ENCODE results near the gene ZNF787. TPM values are rescaled to one million over a fixed set of nuclear protein-coding genes. Genes with fewer than 3 reads are reported as not detected.

Gene ZNF787
- total RNA-seq, 1 donor = 27.5 TPM

DNA sequence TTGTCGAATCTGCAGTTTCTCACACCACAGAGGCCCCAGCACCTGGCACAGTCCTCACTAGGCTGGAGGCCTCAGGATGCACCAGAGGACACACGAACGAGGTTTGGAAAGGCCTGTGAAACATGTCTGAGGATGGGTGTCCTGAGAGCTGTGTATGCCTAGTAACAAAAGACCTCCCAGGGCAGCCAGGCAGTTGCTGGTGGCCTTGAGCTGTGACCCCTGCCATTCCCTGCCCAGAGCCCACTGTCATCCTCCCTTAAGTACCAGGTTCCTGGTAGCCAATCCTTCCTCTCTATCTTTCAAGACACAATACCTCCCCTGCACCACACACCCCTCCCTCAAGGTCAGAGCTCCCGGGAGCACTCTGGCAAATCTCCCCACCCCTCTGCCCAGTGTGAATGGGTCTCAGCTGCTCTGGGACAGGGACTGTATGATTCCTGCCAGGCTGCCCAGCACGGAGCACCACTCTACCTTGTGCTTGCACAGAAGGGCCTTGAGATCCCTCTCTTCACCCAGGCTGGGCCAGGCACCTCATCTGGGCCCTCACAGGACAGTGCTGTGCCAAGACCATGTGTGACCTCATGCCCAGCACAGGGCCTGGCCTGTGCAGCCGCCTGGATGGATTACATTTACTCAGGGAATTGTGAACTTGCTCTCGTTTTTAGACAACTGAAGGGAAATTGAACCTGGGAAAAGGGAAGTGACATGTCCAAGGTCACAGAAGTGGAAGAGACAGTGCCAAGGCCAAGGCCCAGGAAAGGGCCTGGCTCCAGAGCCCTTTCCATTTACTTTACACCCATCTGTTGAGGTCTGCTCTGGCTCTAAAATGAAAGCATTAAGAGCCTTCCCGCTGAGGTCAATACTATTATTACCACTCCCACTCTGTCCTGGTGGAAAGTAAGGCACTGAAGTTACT is 2.2 kb downstream of the ZNF787 start:
- H3K36me3 ChIP-seq (ENCODE audit: insufficient read depth, low read length) = peaks cover 7% of the 10 kb centered on the region
- H3K4me3 ChIP-seq (ENCODE audit: insufficient read depth, low read length) = peak overlapping the region; percentile 87
- peak; percentile 57 for DNase-seq (ENCODE audit: insufficient read length, low spot score, missing footprints)
- H3K9me3 ChIP-seq (ENCODE audit: low read depth, low read length) = no peaks in the 10 kb centered on the region
- no peak overlapping the region for H2AFZ ChIP-seq (ENCODE audit: low read length)
- H3K4me2 ChIP-seq (ENCODE audit: insufficient read depth, low read length) = peak overlapping the region; percentile 74
- no peaks in the 10 kb centered on the region for H3K27me3 ChIP-seq (ENCODE audit: insufficient read depth, low read length)
- peaks cover 52% of the 10 kb centered on the region for H4K20me1 ChIP-seq (ENCODE audit: insufficient read depth, low read length)
- peaks cover 63% of the 10 kb centered on the region for H3K79me2 ChIP-seq (ENCODE audit: insufficient read depth, low read length)
- H3K27ac ChIP-seq (ENCODE audit: low read depth, low read length) = peak overlapping the region; percentile 80
- TF ChIP-seq, protein P1, sequence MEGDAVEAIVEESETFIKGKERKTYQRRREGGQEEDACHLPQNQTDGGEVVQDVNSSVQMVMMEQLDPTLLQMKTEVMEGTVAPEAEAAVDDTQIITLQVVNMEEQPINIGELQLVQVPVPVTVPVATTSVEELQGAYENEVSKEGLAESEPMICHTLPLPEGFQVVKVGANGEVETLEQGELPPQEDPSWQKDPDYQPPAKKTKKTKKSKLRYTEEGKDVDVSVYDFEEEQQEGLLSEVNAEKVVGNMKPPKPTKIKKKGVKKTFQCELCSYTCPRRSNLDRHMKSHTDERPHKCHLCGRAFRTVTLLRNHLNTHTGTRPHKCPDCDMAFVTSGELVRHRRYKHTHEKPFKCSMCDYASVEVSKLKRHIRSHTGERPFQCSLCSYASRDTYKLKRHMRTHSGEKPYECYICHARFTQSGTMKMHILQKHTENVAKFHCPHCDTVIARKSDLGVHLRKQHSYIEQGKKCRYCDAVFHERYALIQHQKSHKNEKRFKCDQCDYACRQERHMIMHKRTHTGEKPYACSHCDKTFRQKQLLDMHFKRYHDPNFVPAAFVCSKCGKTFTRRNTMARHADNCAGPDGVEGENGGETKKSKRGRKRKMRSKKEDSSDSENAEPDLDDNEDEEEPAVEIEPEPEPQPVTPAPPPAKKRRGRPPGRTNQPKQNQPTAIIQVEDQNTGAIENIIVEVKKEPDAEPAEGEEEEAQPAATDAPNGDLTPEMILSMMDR (IDR thresholded peaks at IDR 0.05; ENCODE audit: extremely low read depth, low read depth, low read length) = no peak
- peaks cover 17% of the 10 kb centered on the region for H3K4me1 ChIP-seq (ENCODE audit: insufficient read depth, low read length)

DNA sequence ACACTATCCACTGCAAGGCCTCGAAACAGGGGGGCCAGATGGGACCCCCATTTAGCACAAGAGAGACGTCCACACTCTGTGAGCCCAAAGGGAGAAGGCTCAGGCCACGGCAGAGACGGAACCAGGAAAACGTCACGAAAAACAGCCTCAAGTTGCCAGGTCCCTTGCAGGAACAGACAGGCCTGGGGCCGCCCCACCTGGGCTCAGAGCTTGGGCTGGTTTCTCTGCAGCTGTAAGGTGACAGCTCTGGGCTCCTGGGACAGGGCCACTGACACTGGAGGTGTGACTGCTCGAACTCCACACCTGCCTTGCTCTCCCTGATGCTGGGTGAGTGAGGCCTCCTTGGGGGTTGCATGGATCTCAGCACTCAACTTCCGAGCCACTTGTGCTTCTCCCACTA is 3.2 kb downstream of the ZNF787 start:
- DNase-seq (ENCODE audit: insufficient read length, low spot score, missing footprints) = peak; percentile 9
- Histone ChIP-seq H3K9me3 (ENCODE audit: low read depth, low read length) (no peaks in the 10 kb centered on the region), H3K79me2 (ENCODE audit: insufficient read depth, low read length) (peaks cover 73% of the 10 kb centered on the region), H3K27ac (ENCODE audit: low read depth, low read length) (no peak overlapping the region), H4K20me1 (ENCODE audit: insufficient read depth, low read length) (peaks cover 62% of the 10 kb centered on the region), H3K4me2 (ENCODE audit: insufficient read depth, low read length) (no peak overlapping the region), H3K36me3 (ENCODE audit: insufficient read depth, low read length) (peaks cover 7% of the 10 kb centered on the region), H3K4me3 (ENCODE audit: insufficient read depth, low read length) (no peak overlapping the region), H2AFZ (ENCODE audit: low read length) (no peak overlapping the region), H3K4me1 (ENCODE audit: insufficient read depth, low read length) (peaks cover 17% of the 10 kb centered on the region), H3K27me3 (ENCODE audit: insufficient read depth, low read length) (no peaks in the 10 kb centered on the region)
- TF ChIP-seq, protein P1 (IDR thresholded peaks at IDR 0.05; ENCODE audit: extremely low read depth, low read depth, low read length) = no peak

DNA sequence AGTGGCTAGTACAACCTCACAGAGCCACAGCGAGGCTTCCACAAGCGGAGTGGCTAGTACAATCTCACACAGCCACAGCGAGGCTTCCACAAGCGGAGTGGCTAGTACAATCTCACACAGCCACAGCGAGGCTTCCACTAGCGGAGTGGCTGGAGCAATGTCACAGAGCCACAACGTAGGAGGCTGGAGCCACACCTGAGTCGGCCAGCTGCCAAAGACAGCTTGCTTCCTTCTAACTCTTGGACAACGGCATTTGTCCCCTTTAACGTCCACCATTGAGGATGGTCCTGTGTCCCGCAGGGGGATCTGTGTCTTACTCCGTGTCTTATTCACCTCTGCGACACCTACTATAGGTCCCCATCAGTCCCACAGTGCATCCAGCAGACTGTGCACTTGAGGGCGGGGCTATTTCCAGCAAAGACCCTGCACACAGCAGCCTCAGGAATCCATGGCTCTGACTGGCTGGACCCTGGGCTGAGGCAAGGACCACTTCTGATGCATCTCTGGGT is 3.7 kb downstream of the ZNF787 start:
- DNase-seq (ENCODE audit: insufficient read length, low spot score, missing footprints) = peak; percentile 56
- no peak overlapping the region for H3K27ac ChIP-seq (ENCODE audit: low read depth, low read length)
- peaks cover 7% of the 10 kb centered on the region for H3K36me3 ChIP-seq (ENCODE audit: insufficient read depth, low read length)
- no peaks in the 10 kb centered on the region for H3K27me3 ChIP-seq (ENCODE audit: insufficient read depth, low read length)
- TF ChIP-seq, protein P1 (IDR thresholded peaks at IDR 0.05; ENCODE audit: extremely low read depth, low read depth, low read length) = no peak
- H4K20me1 ChIP-seq (ENCODE audit: insufficient read depth, low read length) = peaks cover 63% of the 10 kb centered on the region
- no peak overlapping the region for H3K4me2 ChIP-seq (ENCODE audit: insufficient read depth, low read length)
- peaks cover 78% of the 10 kb centered on the region for H3K79me2 ChIP-seq (ENCODE audit: insufficient read depth, low read length)
- no peak overlapping the region for H2AFZ ChIP-seq (ENCODE audit: low read length)
- H3K4me1 ChIP-seq (ENCODE audit: insufficient read depth, low read length) = peaks cover 17% of the 10 kb centered on the region
- no peaks in the 10 kb centered on the region for H3K9me3 ChIP-seq (ENCODE audit: low read depth, low read length)
- no peak overlapping the region for H3K4me3 ChIP-seq (ENCODE audit: insufficient read depth, low read length)

DNA sequence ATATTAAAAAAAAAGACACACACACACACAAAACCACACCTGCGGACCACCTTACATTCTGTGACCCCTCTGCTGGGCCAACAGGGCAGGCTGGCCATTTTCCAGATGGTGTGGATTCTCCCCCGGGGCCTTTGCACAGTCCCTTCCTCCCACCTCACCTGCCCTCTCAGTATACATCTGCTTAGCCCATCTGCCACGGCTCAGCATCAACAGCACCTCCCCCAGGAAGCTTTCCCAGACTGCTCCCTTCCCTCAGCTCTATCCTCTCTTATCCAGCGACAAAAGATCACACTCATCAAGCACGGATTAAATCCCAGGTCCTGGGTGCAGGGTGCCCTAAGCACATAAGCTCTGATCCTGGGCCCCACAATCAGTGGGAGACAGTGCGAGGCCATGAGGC is 4.5 kb downstream of the ZNF787 start:
- TF ChIP-seq, protein P1 (IDR thresholded peaks at IDR 0.05; ENCODE audit: extremely low read depth, low read depth, low read length) = no peak
- no peak overlapping the region for H3K4me2 ChIP-seq (ENCODE audit: insufficient read depth, low read length)
- peaks cover 86% of the 10 kb centered on the region for H3K79me2 ChIP-seq (ENCODE audit: insufficient read depth, low read length)
- H2AFZ ChIP-seq (ENCODE audit: low read length) = no peak overlapping the region
- no peaks in the 10 kb centered on the region for H3K27me3 ChIP-seq (ENCODE audit: insufficient read depth, low read length)
- no peaks in the 10 kb centered on the region for H3K9me3 ChIP-seq (ENCODE audit: low read depth, low read length)
- H3K4me1 ChIP-seq (ENCODE audit: insufficient read depth, low read length) = peaks cover 13% of the 10 kb centered on the region
- peak; percentile 6 for DNase-seq (ENCODE audit: insufficient read length, low spot score, missing footprints)
- peaks cover 69% of the 10 kb centered on the region for H4K20me1 ChIP-seq (ENCODE audit: insufficient read depth, low read length)
- no peak overlapping the region for H3K27ac ChIP-seq (ENCODE audit: low read depth, low read length)
- no peak overlapping the region for H3K4me3 ChIP-seq (ENCODE audit: insufficient read depth, low read length)
- peaks cover 7% of the 10 kb centered on the region for H3K36me3 ChIP-seq (ENCODE audit: insufficient read depth, low read length)

Measured in osteoblast (primary cell).